Esophagus squamous epithelium (tissue), 5 donors: Measurements from ENCODE around the gene MTFMT. TPM values are rescaled to one million over a fixed set of nuclear protein-coding genes. Genes with fewer than 3 reads are reported as not detected.
A peak's percentile ranks its signal among the peaks of the same experiment; 100 is the strongest.

Experiments used
- DNase-seq: peaks from one replicate; lab custom pipeline; 2025; lab: John Stamatoyannopoulos, UW
- H3K27ac ChIP-seq, 4 donors: fragments of 200-600 bp; sonication (generic); one replicate each; pipeline ENCODE4 v1.5.1; 2016 to 2019; ENCODE audit warnings: mild to moderate bottlenecking in 1 of 4
- H3K27me3 ChIP-seq, 4 donors: fragments of 200-600 bp; sonication (generic); 1 replicate in 3 of 4; 2 replicates in 1 of 4; pipeline versions ENCODE4 v1.5.1 to v1.6.0; 2017 to 2021; ENCODE audit warnings: antibody characterized with exemption in 1 of 4
- H3K36me3 ChIP-seq, 3 donors: fragments of 200-600 bp; sonication (generic); one replicate each; pipeline ENCODE4 v1.5.1; 2016 to 2019
- H3K4me1 ChIP-seq, 3 donors: fragments of 200-600 bp; sonication (generic); one replicate each; pipeline ENCODE4 v1.5.1; 2017 to 2019
- H3K4me3 ChIP-seq, 4 donors: fragments of 200-600 bp; sonication (generic); 1 replicate in 3 of 4; 2 replicates in 1 of 4; pipeline ENCODE4 v1.5.1; 2016 to 2019; ENCODE audit warnings: mild to moderate bottlenecking in 2 of 4, moderate library complexity in 1 of 4
- H3K9me3 ChIP-seq, 3 donors: fragments of 200-600 bp; sonication (generic); one replicate each; pipeline ENCODE4 v1.5.1; 2016 to 2019
- POLR2A ChIP-seq, 4 donors: fragments of 450-650 bp; IDR thresholded peaks; one replicate each; pipeline ENCODE4 v1.6.1; 2017; ENCODE audit warnings: antibody characterized with exemption in 4 of 4, mild to moderate bottlenecking in 4 of 4, moderate library complexity in 3 of 4
- WGBS, 2 donors: methylation state at CpG; one replicate each; pipeline ENCODE4 v1.1.5; 2018; 5-methylcytosine and 5-hydroxymethylcytosine counted together
- intact Hi-C: fragments of 100-400 bp; cut with DNase I; formaldehyde crosslinking; loops from one replicate; pipeline ENCODE4 v1.15.0; 2022
- total RNA-seq, 4 donors: library from RNA; depleted of rRNA; stranded (reverse); fragments of >200 nt; gene quantifications; one replicate each; pipeline ENCODE4 v1.1.0, GENCODE V29; 2016
- TF ChIP-seq, protein P1 (sequence below), 6 experiments: fragments of 450-650 bp in 4 of 6; fragments of 200-600 bp in 2 of 6; sonication (generic) in 2 of 6; IDR thresholded peaks; one replicate each; pipeline ENCODE4 v1.5.1; 2016 to 2019; ENCODE audit warnings: antibody characterized with exemption in 6 of 6, mild to moderate bottlenecking in 4 of 6, moderate library complexity in 4 of 6
- donor health status: DM: yes; HTN: yes; CAD: no.

MTFMT gene
- total RNA-seq, 4 donors from 2014 or later = 12.8 to 21.0 (median 17.8) TPM

- peaks cover 14 to 52% (median 28%) of the 10 kb centered on the region in 3 donors for H3K4me1 ChIP-seq
- H3K27me3 ChIP-seq = no peaks in the 10 kb centered on the region
- H3K36me3 ChIP-seq = peaks cover 0 to 27% (median 0%) of the 10 kb centered on the region in 3 donors
- no peak for DNase-seq
- H3K4me3 ChIP-seq = no peak overlapping the region
- no peak overlapping the region for H3K27ac ChIP-seq
- intact Hi-C loops = loop anchor here (10.0 kb wide), 1 partner anchor 222 kb away; no protein-coding TSS in a partner anchor
- H3K9me3 ChIP-seq = no peaks in the 10 kb centered on the region
- no peak for TF ChIP-seq POLR2A (IDR thresholded peaks at IDR 0.05)
- 75 to 77% methylated on average over 2 of the region's 2 CpGs for WGBS, 2 donors
These were observed 23.5 kb upstream of the MTFMT start for GRCh38 chr15:65052956-65053355.

GRCh38 chr15:65051266-65051665 lies 21.8 kb upstream of the MTFMT start:
- no peaks in the 10 kb centered on the region for H3K9me3 ChIP-seq
- H3K4me1 ChIP-seq = peaks cover 14 to 40% (median 28%) of the 10 kb centered on the region in 3 donors
- WGBS, 2 donors = 71 to 100% methylated on average over 1 of the region's 2 CpGs
- intact Hi-C loops = loop anchor here (10.0 kb wide), 1 partner anchor 224 kb away; no protein-coding TSS in a partner anchor
- TF ChIP-seq, protein P1, sequence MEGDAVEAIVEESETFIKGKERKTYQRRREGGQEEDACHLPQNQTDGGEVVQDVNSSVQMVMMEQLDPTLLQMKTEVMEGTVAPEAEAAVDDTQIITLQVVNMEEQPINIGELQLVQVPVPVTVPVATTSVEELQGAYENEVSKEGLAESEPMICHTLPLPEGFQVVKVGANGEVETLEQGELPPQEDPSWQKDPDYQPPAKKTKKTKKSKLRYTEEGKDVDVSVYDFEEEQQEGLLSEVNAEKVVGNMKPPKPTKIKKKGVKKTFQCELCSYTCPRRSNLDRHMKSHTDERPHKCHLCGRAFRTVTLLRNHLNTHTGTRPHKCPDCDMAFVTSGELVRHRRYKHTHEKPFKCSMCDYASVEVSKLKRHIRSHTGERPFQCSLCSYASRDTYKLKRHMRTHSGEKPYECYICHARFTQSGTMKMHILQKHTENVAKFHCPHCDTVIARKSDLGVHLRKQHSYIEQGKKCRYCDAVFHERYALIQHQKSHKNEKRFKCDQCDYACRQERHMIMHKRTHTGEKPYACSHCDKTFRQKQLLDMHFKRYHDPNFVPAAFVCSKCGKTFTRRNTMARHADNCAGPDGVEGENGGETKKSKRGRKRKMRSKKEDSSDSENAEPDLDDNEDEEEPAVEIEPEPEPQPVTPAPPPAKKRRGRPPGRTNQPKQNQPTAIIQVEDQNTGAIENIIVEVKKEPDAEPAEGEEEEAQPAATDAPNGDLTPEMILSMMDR (IDR thresholded peaks at IDR 0.05) = no peak
- TF ChIP-seq POLR2A (IDR thresholded peaks at IDR 0.05) = no peak
- no peak overlapping the region for H3K4me3 ChIP-seq
- no peaks in the 10 kb centered on the region for H3K27me3 ChIP-seq
- H3K36me3 ChIP-seq = peaks cover 0 to 17% (median 0%) of the 10 kb centered on the region in 3 donors
- no peak for DNase-seq
- H3K27ac ChIP-seq = peak overlapping the region in 2 of 4 donors; percentile 14 to 21

DNA sequence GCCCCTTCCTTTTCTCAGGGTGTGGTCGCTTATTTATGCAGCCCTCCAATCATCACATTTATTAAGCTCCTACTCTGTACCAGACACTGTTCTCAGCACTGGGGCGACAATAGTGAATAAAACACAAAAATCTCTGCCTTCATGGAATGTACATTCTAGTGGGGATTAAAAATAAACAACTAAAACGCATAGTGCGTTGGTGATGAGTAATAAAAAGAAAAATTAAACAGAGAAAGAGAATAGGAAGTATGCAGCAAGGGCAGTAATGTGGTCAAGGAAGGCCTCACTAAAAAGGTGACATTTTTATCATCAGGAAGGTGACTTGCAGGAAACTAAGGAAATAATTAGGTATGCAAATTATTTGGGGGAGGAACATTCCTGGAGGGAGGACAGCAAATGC lies 20.8 kb upstream of the MTFMT start:
- peaks cover 13 to 35% (median 23%) of the 10 kb centered on the region in 3 donors for H3K4me1 ChIP-seq
- DNase-seq = no peak
- no peaks in the 10 kb centered on the region for H3K9me3 ChIP-seq
- WGBS, 2 donors = 23 to 45% methylated on average over 4 of the region's 4 CpGs
- intact Hi-C loops = loop anchor here (10.0 kb wide), 1 partner anchor 225 kb away; no protein-coding TSS in a partner anchor
- TF ChIP-seq POLR2A (IDR thresholded peaks at IDR 0.05) = no peak
- TF ChIP-seq, protein P1 (IDR thresholded peaks at IDR 0.05) = no peak
- H3K27me3 ChIP-seq = no peaks in the 10 kb centered on the region
- peaks cover 0 to 17% (median 0%) of the 10 kb centered on the region in 3 donors for H3K36me3 ChIP-seq
- H3K4me3 ChIP-seq = no peak overlapping the region
- H3K27ac ChIP-seq = peak overlapping the region in 1 of 4 donors; percentile 15

GRCh38 chr15:65049418-65049840 lies 20.0 kb upstream of the MTFMT start:
- Histone ChIP-seq H3K36me3 (peaks cover 0 to 17% (median 0%) of the 10 kb centered on the region in 3 donors), H3K4me1 (peaks cover 4 to 35% (median 21%) of the 10 kb centered on the region in 3 donors), H3K9me3 (no peaks in the 10 kb centered on the region), H3K27ac (peak overlapping the region in 1 of 4 donors; percentile 15), H3K27me3 (no peaks in the 10 kb centered on the region), H3K4me3 (peak overlapping the region in 3 of 4 donors; percentile 22 to 52 (median 30))
- TF ChIP-seq, protein P1 (IDR thresholded peaks at IDR 0.05) = peak in 1 of 6 experiments; percentile 5
- TF ChIP-seq POLR2A (IDR thresholded peaks at IDR 0.05) = no peak
- intact Hi-C loops = no loop called here
- 22 to 28% methylated on average over 16 to 19 of the region's 19 CpGs for WGBS, 2 donors
- peak; percentile 46 for DNase-seq

DNA sequence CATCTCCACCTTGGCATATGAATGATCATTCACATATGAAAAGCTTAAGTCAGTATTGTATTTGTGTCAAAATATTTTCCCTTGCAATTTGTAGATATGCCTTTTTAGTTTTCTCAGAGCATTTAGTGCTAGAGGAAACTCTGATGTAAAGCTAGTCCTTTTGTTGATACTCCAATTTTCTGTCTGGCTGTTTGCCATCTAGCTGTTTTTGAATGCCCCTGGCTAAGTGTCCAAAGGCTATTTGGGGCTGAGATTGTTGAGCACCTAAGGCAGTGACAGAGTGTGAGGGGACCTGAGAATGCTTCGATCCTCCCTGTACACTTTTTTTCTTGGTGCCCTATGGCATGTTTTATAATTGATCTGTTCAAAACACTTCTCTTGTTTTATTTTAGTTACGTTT lies 18.8 kb upstream of the MTFMT start:
- Histone ChIP-seq H3K27me3 (no peaks in the 10 kb centered on the region), H3K36me3 (peaks cover 0 to 7% (median 0%) of the 10 kb centered on the region in 3 donors), H3K4me3 (no peak overlapping the region), H3K9me3 (no peaks in the 10 kb centered on the region), H3K27ac (no peak overlapping the region), H3K4me1 (peaks cover 4 to 39% (median 22%) of the 10 kb centered on the region in 3 donors)
- intact Hi-C loops = no loop called here
- TF ChIP-seq POLR2A (IDR thresholded peaks at IDR 0.05) = no peak
- TF ChIP-seq, protein P1 (IDR thresholded peaks at IDR 0.05) = no peak
- 68 to 79% methylated on average over 2 of the region's 2 CpGs for WGBS, 2 donors
- DNase-seq = no peak
